Pancreas (tissue), 10 donors: ENCODE results near the gene CDH4. TPM values are rescaled to one million over a fixed set of nuclear protein-coding genes. Genes with fewer than 3 reads are reported as not detected.

Experiments used
- ATAC-seq, 4 donors: fragments of 200-7000 bp; cut with Tn5 transposase; one replicate each; pipeline versions ENCODE4 v1.8.0 to v1.9.1; 2020; ENCODE audit warnings: mild to moderate bottlenecking in 4 of 4, moderate library complexity in 4 of 4
- DNase-seq, 6 donors: peaks; one replicate each; pipeline ENCODE4 v3.0.0-alpha.2; 2020
- FAIRE-seq: peaks from 2 replicates; lab custom pipeline; 2012; peaks lifted over from hg19 to GRCh38; lab: Jason Lieb, UNC
- H3K27ac ChIP-seq, 4 donors: fragments of 200-600 bp; sonication (generic); 1 replicate in 3 of 4; 2 replicates in 1 of 4; pipeline versions ENCODE4 v1.5.0 to v1.8.0; 2020
- H3K27me3 ChIP-seq, 4 donors: fragments of 200-600 bp; one replicate each; pipeline ENCODE4 v1.8.0; 2021
- H3K36me3 ChIP-seq, 3 donors: fragments of 200-600 bp; sonication (generic) in 1 of 3; one replicate each; pipeline versions ENCODE4 v1.5.0 to v1.8.0; 2020 to 2021
- H3K4me1 ChIP-seq, 3 donors: fragments of 200-600 bp; one replicate each; pipeline ENCODE4 v1.8.0; 2021
- H3K4me3 ChIP-seq, 4 donors: fragments of 200-600 bp; sonication (generic) in 2 of 4; one replicate each; pipeline versions ENCODE4 v1.5.0 to v1.8.0; 2020 to 2021
- H3K9me3 ChIP-seq, 4 donors: fragments of 200-600 bp; one replicate each; pipeline ENCODE4 v1.8.0; 2021
- CTCF ChIP-seq, 4 donors: fragments of 200-600 bp; sonication (generic) in 3 of 4; IDR thresholded peaks; one replicate each; pipeline versions ENCODE4 v1.5.0 to v1.8.0; 2021; ENCODE audit warnings: antibody characterized with exemption in 4 of 4
- WGBS, 2 donors: extraction: QIAGEN DNeasy Blood & Tissue Kit; methylation state at CpG; one replicate each; pipeline ENCODE4 v1.1.7; 2013; 5-methylcytosine and 5-hydroxymethylcytosine counted together
- intact Hi-C, 3 donors: fragments of 100-400 bp; cut with DNase I; formaldehyde crosslinking; loops; one replicate each; pipeline versions ENCODE4 v1.11.1 to v1.14.2; 2022
- polyA plus RNA-seq, 2 donors: library from polyadenylated mRNA; stranded (reverse); fragments of 200-250 nt; gene quantifications; one replicate each; pipeline ENCODE4 v1.2.3, GENCODE V29; 2013
- total RNA-seq, 6 donors: library from RNA; stranded (reverse); fragmentation: NEBNext Ultra II Directional in 4 of 6; extraction: Animal tissue kit (Norgen Biotek cat#: 25700) in 4 of 6; gene quantifications; one replicate each; pipeline versions ENCODE4 v1.2.1 to v1.2.4, GENCODE V29; 2021 to 2023
- donor health status: healthy with polysubstance abuse.
- donor health status: DM: no; HTN: no; CAD: no; lungs with moderate emphysema.
- donor health status: DM: no; HTN: no; CAD: no.
- donor health status: control.
- donor health status: control.
- donor health status: Bipolar disorder and iron deficiency.
- donor health status: DM: yes; HTN: yes; CAD: no.
- donor health status: DM: no; HTN: no; CAD: no.
- donor health status: DM: no; HTN: no; CAD: no.
- donor health status: DM: yes; HTN: yes; CAD: no.

The CDH4 gene
- total and polyA plus RNA-seq, 8 donors = 0.04 to 1.4 (median 0.27) TPM

GRCh38 chr20:61730631-61731362 lies 478.7 kb downstream of the CDH4 start:
- no peaks in the 10 kb centered on the region for H3K9me3 ChIP-seq
- WGBS, 2 donors = 50 to 57% methylated on average over 21 of the region's 21 CpGs
- intact Hi-C loops = no loop called here
- DNase-seq (peak in 2 of 6 donors; percentile 52 to 58), FAIRE-seq (no peak), ATAC-seq (no peak)
- H3K4me1 ChIP-seq = no peaks in the 10 kb centered on the region
- no peaks in the 10 kb centered on the region for H3K27me3 ChIP-seq
- TF ChIP-seq CTCF (IDR thresholded peaks at IDR 0.05) = no peak
- no peaks in the 10 kb centered on the region for H3K36me3 ChIP-seq
- H3K27ac ChIP-seq = no peak overlapping the region
- H3K4me3 ChIP-seq = no peak overlapping the region

GRCh38 chr20:61731363-61732181 lies 479.5 kb downstream of the CDH4 start:
- H3K27me3 ChIP-seq = no peaks in the 10 kb centered on the region
- FAIRE-seq (no peak), DNase-seq (peak in 1 of 6 donors; percentile 32), ATAC-seq (no peak)
- H3K9me3 ChIP-seq = no peaks in the 10 kb centered on the region
- no peaks in the 10 kb centered on the region for H3K4me1 ChIP-seq
- TF ChIP-seq CTCF (IDR thresholded peaks at IDR 0.05) = no peak
- H3K4me3 ChIP-seq = no peak overlapping the region
- 52 to 71% methylated on average over 22 of the region's 22 CpGs for WGBS, 2 donors
- intact Hi-C loops = no loop called here
- no peak overlapping the region for H3K27ac ChIP-seq
- no peaks in the 10 kb centered on the region for H3K36me3 ChIP-seq

- no peak for FAIRE-seq
- no peak for ATAC-seq
- no peaks in the 10 kb centered on the region for H3K27me3 ChIP-seq
- H3K4me1 ChIP-seq = no peaks in the 10 kb centered on the region
- no peak for TF ChIP-seq CTCF (IDR thresholded peaks at IDR 0.05)
- DNase-seq = peak in 1 of 6 donors; percentile 36
- no peak overlapping the region for H3K4me3 ChIP-seq
- no peak overlapping the region for H3K27ac ChIP-seq
- WGBS, 2 donors = 55 to 65% methylated on average over 19 of the region's 19 CpGs
- intact Hi-C loops = no loop called here
- H3K9me3 ChIP-seq = no peaks in the 10 kb centered on the region
- H3K36me3 ChIP-seq = no peaks in the 10 kb centered on the region
These were observed 480.6 kb downstream of the CDH4 start for GRCh38 chr20:61732511-61733210.

GRCh38 chr20:61733216-61733615 lies 481.2 kb downstream of the CDH4 start:
- Histone ChIP-seq H3K36me3 (no peaks in the 10 kb centered on the region), H3K4me3 (no peak overlapping the region), H3K4me1 (no peaks in the 10 kb centered on the region), H3K27me3 (no peaks in the 10 kb centered on the region), H3K27ac (no peak overlapping the region), H3K9me3 (no peaks in the 10 kb centered on the region)
- TF ChIP-seq CTCF (IDR thresholded peaks at IDR 0.05) = no peak
- peak in 1 of 6 donors; percentile 34 for DNase-seq
- no peak for FAIRE-seq
- ATAC-seq = no peak
- 50 to 63% methylated on average over 13 of the region's 13 CpGs for WGBS, 2 donors
- intact Hi-C loops = no loop called here
